GM11168 (cell line): ENCODE measurements around the gene FIGNL2.
"Not testable (repeated sequence)": the region's sequence is repeated elsewhere in the genome, so short reads cannot be mapped to it uniquely, and the experiment has no call there.

Experiments
- in situ Hi-C: fragments of 300-500 bp; cut with MboI; formaldehyde crosslinking; loops from one replicate; pipeline ENCODE4 v1.12.0; 2022; ENCODE audit warnings: low sequenced_read_pairs; ENCODE audit not compliant: unreplicated experiment

FIGNL2 gene, protein sequence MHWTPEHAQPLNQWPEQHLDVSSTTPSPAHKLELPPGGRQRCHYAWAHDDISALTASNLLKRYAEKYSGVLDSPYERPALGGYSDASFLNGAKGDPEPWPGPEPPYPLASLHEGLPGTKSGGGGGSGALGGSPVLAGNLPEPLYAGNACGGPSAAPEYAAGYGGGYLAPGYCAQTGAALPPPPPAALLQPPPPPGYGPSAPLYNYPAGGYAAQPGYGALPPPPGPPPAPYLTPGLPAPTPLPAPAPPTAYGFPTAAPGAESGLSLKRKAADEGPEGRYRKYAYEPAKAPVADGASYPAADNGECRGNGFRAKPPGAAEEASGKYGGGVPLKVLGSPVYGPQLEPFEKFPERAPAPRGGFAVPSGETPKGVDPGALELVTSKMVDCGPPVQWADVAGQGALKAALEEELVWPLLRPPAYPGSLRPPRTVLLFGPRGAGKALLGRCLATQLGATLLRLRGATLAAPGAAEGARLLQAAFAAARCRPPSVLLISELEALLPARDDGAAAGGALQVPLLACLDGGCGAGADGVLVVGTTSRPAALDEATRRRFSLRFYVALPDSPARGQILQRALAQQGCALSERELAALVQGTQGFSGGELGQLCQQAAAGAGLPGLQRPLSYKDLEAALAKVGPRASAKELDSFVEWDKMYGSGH

DNA sequence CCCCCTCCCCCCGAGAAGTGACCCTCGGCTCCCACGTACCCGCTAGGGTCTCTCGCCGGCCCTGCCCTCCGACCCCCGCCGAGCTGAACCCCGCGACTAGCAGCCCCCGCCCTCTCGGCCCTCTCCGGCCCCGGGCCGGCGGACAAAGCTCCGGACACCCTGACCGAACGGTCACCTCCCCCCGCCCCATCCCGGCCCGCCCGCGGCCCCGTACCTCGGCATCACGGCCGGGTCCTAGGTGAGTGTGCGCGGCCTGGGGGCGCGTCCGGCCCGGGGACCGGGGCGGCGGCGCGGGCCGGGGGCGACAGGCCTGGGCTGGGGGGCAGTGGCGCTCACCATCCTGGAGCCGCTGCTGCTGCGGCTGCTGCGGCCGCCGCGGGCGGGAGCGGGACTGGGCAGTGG, at the start of gene FIGNL2:
Gene FIGNL2 (minus strand): TSS at position 393 of the 402 bp plus-strand sequence. CDS start 26,305 bp downstream, outside the sequence.
- in situ Hi-C loops, result no loop called here

DNA sequence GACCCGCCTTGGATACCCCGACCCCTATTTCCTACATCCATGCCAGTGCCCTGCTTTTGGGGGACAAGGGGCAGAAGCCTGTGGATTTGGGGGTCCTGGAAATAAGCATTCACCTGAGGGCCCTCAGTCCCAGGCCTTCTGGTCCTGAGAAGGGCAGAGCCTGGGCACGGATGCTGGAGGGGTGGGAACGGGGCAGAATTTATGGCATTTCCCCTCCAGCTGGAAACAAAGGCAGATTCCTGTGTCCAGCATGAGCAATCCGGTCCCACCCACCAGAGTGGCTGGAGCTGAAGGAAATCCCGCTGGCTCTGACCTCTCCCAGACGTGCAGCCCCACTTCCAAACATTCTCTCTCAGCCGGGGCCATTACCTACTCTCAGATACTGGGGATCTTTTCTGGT, 48.7 kb upstream of the FIGNL2 start:
- in situ Hi-C loops, result no loop called here

DNA sequence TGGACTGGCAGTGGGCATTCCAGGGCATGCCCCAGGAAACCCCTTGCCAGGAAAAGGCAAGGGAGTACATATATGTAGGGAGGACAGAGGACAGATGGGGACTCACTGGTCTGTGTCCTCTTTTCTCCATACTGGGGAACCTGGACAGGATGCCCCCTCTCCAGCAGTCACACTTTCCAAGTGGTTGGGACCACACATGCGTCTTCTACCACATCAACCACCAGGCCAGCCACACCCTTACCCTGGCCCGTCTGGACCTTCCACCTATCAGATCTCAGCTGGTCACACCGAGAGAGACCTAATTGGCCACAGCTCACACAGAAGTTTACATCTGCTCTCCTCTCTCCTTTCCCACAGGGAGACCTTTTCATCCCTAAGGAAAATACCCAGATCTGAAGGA, 47.7 kb upstream of the FIGNL2 start:
- in situ Hi-C loops, result no loop called here

DNA sequence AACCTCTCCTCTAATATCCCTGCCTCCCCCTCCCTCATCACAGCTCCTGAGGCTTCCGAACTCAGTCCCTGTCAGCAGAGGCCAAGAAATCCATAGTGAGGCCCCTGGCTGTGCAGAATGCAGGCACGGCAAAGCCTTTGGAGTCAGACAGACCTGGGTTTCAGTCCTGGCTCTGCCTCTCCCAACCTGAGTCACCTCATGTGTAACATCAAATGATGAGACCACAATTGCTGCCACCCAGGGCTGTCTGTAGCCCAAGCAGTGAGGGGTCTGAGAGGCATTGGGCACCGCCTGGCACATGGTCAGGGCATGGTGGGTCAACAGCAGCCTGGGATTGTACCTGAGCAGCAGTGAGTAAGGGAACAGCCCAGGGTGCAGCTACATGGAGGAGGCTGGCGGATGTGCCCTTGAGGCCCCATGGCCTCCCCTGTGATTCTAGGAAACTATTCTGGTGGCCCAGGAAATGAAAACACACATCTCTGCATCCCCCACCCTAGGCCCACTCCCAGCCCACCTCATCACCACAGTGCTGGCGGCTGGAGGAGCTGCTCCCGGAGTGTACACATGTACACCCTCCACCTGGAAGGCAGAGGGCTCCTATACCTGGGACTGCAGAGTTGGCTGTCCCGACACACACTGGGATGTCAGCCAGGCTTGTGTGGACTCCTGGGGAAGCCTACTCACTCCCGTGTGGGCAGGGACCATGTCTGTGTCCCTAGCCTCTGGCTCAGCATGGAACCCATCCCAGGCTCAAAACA, 47.0 kb upstream of the FIGNL2 start:
- in situ Hi-C loops, result no loop called here

DNA sequence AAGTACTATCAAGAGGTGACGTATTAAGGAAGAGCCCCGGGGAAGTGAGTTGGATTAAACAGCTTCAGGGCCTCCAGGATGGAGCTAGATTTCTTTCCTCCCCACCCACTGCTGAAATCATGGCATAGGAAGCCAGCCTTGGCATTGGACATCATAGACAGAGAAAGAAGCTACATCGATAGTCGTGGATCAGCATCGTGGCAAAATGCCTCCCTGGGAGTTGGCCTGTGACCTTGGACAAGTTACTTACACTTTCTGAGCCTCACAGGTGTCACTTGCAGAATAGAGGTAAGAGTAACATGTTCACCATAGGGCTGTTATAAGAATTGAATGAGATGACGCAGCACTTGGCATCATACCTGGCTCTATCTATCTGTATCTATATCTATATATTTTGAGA, 45.3 kb upstream of the FIGNL2 start:
- in situ Hi-C loops, result no loop called here

DNA sequence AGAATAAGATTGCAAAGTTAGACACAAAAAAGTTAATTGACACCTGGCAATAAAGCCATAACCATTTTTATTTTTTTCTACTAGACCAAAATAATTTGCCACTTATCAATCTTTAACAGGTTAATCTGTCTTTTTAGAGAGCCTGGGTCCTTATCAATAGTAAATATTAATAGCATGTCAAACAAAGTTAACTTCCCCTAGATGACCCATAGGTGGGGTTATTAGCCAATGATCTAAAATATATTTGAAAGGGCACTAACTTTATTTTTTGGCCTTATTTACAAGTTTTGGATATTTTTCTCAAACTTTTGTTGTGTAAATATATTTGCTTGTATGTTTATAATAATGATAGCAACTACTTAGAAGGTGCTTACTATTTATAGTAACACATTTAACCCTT, 43.3 kb upstream of the FIGNL2 start:
- in situ Hi-C loops, result no loop called here

DNA sequence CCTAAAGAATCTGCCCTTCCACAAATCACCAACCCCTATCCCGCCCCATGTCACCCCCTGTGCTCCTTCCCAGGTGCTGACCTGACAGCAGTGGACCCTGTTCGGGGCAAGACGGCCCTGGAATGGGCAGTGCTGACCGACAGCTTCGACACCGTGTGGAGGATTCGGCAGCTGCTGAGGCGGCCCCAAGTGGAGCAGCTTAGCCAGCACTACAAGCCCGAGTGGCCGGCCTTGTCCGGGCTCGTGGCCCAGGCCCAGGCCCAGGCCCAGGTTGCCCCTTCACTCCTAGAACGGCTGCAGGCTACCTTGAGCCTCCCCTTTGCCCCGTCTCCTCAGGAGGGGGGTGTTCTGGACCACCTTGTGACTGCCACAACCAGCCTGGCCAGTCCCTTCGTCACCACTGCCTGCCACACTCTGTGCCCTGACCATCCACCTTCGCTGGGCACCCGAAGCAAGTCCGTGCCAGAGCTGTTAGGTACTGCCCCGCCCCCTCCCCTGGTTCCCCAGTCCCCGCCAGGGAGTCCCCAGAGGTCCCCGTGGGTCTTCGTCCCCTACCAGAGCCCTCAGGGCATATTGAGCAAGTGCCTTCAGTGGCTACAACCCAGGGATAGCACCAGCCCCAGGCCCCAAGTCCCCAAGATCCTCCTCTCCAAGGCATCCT, 42.1 kb upstream of the FIGNL2 start:
- in situ Hi-C loops, result no loop called here

DNA sequence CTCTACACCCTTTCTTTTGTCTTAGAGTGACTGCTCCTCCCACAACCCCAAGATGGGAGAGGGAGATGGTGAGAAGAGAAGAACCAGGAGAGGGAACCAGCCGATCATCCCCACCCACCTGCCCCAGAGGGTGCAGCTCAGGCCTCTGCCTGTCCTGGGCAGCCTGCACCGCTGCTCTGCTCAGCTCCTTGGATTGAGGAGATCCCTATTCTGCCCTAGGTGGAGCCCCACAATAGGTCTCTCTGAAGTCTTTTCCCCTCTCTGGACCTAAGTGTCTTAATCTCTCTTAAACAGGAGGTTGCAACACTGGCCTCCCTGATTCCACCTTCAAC, 41.6 kb upstream of the FIGNL2 start:
- in situ Hi-C loops, result no loop called here

DNA sequence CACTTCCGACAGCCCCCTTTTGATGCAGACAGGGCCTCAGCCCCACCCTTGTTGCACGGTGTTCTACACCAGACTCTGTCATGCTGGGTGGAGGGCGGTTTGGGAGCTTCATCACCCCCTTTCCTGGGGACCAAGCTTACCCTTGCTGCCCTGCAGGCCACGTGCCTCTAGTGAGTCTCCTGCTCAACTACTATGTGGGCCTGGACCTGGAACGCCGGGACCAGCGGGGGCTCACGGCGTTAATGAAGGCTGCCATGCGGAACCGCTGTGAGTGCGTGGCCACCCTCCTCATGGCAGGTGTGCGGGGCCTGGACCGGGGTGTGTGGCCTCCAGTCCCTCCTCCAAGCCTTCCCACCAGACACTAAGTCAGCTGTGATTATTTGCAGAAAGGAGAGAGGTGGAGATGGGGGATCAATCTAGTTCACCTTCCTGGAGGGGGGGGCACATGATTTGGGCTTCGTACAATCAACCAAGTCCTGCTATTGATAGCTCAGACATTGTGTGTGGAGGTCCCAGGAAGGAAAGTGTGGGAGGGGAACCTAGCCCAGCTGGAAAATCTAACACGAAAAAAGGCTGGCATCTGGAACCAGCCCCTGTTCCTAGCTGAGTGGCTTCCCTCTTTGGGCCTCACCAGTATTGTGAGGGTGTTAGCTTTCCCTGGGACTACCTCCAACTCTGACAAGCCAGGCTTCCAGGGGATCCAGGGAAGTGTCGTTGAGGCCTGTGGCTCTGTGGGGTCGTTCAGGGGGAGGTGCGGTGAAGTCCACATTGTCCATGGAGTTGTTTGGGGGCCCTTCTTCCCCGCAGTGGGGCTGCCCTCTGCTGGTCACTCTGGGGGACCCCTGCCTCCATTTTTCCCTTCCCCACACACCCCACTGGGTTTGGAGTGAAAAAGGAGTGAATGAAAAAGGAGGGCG, 41.0 kb upstream of the FIGNL2 start:
- in situ Hi-C loops, result no loop called here

DNA sequence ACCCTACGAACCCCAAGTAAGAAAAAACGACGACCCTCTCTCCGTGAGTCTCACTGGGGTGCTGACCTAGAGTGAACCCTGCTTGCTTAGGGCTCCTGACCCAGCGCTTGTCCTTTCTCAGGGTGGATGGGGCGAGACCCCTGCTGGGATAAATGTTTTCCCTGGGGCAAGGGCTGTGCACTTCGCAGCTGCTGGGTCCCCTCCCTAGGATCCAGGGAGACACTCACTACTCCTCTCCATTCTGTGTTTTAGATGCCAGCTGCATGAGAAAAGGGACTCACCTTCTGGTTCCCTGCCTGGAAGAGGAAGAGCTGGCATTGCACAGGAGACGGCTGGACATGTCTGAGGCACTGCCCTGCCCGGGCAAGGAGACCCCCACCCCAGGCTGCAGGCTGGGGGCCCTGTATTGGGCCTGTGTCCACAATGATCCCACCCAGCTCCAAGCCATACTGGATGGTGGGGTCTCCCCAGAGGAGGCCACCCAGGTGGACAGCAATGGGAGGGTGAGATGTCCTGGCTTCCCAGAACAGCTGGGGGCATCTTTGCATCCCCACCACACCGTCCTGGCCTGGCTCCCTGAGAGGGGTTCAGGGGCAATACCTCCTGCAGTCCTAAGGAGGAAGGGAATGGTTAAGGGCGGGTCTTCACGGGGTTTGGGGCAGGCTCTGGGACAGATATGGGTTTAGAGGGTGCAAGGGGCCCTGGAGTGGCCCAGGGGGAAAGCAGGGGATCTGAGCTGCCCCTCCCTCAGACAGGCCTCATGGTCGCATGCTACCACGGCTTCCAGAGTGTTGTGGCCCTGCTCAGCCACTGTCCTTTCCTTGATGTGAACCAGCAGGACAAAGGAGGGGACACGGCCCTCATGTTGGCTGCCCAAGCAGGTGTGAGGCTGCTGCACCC, 40.0 kb upstream of the FIGNL2 start:
- in situ Hi-C loops, result no loop called here

DNA sequence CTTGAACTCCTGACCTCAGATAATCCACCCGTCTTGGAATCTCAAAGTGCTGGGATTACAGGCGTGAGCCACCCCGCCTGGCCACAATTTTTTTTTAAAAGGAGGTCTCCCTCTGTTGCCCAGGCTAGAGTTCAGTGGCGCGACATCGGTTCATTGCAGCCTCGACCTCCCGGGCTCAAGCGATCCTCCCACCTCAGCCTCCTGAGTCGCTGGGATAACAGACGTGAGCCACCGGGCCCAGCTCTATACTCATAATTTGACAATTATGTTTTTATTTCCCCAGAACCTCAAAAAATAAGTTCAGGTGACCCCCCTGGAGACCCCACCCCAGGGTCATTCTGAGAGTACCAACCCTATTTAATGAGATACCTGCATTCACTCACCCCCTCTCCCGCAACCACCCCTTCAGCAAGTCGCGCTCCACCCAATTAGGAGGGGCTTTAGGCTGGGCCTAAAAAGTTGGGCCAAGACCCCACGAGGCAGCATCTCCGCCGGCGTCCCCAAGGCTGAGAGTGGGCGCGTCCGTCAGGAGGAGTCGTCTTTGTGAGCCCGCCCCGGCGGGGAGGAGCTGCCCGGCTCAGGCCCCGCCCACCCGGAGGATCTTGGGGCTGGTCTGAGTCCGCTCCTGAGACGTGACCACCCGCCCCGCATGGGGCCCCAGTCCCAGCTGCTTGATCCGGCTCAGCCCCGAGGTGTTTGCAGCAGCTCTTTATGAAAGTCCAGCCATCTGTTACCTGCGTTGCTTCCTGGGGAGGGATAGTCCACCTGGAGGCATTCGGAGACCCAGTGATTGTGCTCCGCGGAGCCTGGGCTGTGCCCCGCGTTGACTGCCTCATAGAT, 39.2 kb upstream of the FIGNL2 start, which contains the start of gene ANKRD33:
Gene ANKRD33 (plus strand): TSS at position 628 of the 840 bp plus-strand sequence. CDS start 84 bp downstream, at position 712.
- in situ Hi-C loops, result no loop called here

DNA sequence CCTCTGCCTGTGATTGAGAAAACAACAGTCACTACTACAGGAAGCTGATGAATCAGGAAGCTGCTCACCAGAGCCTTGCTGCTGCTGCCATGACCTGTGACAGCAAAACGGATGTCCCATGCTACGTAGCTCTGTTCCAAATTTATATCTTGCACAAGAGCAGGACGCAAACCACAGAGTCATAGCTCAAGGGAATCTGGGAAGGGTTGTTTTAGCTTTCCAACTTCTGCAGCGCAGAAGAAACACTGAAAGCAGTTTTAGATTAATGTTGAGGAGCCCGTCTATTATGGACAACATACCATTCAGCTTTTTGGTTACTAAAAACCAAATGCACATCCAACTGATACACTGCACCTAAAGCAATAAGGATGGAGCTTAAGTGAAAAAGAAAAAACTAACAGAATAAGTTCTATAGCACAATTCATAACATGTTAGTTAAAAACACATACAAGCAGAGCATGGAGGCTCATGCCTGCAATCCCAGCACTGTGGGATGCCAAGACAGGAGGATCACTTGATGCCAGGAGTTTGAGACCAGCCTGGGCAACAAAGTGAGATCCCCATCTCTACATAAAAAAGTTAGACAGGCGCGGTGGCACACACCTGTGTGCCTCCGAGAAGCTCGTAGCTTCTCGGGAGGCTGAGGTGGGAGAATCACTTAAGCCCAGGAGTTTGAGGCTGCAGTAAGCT, 37.6 kb upstream of the FIGNL2 start:
- in situ Hi-C loops, result no loop called here

DNA sequence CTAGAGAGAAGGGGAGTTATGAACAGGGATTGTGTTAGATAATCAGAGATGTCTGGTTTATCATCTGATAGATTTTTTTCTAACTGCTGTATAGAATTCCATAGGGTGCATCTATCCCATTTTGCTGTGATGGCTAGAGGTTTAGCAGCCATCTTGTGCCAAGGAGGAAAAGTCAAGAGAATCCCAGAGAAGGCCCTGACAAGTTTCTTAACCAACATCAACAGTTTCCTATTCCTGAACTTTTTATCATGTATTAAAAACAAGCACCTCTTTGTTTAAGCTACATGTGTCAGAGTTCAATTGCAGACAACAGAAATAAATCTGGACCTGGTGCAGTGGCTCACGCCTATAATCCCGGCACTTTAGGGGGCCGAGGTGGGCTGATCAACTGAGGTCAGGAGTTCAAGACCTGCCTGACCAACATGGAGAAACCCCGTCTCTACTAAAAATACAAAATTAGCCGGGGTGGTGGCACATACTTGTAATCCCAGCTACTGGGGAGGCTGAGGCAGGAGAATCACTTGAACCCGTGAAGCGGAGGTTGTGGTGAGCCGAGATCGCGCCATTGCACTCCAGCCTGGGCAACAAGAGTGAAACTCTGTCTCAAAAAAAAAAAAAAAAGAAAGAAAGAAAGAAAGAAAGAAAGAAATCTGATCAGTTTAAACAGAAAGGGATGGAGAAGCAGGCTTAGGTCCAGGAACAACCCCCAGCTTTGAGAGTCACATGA, 36.9 kb upstream of the FIGNL2 start:
- in situ Hi-C loops, result not testable (repeated sequence)

DNA sequence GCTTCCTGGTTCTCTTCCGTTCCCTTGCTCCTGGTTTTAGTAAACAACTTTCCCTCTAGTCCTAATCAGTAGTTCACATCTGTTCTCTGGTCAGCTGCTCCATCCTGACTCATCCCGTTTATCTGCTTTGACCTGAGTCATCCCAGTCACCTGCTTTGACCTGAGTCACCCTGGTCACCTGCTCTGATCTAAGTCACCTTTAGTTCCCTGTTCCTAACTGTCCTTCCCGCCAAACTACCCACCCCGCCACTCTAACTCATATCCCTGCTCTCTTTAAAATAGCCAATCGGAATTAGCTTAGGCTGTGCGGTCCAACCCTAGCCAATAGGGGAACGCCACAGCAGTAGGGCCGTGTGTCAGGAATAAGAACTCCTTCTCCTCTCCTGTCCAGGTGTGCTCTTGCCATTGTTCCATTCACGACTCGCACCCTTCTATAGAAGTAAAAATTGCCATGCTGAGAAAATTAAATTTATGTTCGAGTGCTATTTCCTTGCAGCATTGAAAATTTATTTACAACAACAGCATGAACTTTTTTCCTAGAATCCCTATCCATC, 36.2 kb upstream of the FIGNL2 start:
- in situ Hi-C loops, result no loop called here

DNA sequence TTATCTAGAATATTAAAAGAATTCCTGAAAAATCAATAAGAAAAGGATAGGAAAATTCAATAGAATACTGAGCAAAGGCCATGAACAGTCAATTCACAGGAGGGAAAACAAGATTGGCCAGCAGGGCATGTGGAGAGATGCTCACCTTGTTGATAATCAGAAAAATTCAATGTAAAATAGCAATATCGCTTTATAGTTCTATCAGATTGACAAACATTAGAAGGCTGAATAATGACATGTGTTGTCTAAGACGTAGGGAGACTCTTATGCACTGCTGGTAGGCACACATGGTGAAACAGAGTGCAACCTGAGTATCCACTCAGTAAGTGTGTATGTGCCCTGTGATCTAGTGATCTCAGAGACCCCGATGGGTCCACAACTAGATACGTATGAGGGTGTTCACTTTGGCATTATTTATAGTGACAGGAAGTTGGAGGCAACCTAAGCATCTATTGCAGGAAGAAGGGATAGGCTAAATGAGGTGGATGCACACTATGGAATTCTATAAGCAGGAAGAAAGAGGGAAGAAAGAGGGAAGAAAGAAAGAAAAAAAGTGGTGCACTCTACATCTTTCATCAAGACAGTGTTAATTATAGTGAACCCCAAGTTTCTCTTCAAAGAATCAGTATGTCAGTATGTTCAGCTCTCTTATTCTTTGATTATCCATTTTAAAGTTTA, 35.6 kb upstream of the FIGNL2 start:
- in situ Hi-C loops, result no loop called here

DNA sequence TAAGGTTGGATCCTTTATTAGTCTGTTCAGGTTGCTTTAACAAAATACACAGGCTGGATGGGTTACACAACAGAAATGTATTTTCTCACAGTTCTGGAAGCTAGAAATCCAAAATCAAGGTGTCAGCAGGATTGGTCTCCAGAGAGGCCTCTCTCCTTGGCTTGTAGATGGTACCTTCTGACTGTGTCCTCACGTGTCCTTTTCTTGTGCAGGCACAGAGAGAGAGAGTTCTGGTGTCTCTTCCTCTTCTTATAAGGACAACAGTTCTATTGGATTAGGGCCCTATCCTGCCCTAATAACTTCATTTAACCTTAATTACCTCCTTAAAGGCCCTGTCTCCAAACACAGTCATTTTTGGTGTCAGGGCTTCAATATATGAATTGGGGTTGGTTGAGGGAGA, 34.8 kb upstream of the FIGNL2 start:
- in situ Hi-C loops, result no loop called here
